HG03520 (cell line): ENCODE data around the gene PLEKHA6.

Experiments
- ATAC-seq: cut with Tn5 transposase; IDR thresholded peaks from one replicate; pipeline ENCODE4 v1.9.1; 2021; ENCODE audit warnings: mild to moderate bottlenecking, moderate library complexity; ENCODE audit not compliant: unreplicated experiment

PLEKHA6 gene

DNA sequence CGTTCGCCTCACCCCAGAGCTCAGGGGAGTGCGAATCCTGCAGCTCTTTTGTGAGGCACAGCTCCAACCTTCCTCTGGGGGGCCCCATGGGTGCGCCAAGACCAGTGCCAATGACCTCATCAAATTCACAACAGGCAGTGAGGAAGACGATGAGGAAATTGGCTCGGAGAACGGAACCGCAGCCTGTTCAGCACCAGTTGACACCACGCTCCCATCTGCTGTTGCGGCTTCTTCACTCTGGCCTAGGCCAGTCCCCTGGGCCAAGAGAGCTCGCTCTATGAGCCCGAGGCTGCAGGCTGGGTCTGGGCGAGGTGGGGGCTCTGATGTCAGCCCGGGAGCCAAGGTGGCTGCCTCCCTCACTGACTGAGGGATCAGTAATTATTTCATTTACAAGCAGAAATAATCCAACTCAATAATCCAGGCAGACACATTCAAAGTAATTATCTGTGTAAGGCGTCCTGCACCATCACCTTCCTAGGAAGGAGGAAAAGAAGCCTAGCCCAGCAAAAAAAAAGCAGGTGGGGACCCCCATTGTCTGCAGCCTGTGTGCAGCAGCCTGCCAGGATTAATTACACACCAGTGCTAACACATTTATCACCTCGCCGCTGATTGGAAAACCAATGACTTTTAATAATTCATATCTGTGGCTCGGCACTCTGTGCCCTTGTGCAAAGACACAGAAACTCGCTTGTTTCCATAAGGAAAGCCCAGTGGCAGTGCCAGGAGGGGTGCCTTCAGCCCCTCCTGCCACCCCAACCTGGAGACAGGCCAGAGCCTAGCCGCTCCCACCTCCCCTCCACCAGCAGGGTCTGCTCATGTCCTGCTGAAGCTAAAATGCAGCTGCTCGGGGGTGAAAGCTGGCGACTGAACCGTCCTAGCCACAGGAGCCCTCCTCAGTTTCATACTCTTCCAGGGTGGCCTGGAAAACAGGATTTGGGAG is 1.9 kb downstream of the PLEKHA6 start:
- ATAC-seq = no peak

DNA sequence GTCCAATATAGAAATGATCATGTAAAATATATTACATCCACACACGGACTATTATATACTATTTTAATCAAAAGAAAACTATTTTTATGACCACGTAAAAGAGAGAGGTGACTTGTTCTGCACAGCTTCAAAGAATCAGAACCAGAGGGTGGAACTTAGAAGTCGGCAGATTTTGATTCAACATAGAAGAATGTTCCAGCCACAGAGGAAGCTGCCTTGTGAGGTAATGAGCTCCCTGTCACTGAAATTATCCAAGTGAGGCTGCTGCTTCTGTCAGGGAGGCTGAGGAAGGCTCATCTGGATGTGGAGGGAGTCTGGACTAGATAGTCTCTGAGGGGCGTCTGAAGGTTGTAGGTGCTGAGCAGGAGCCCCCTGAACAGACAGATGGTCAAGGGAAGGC is 2.7 kb downstream of the PLEKHA6 start:
- ATAC-seq = no peak

DNA sequence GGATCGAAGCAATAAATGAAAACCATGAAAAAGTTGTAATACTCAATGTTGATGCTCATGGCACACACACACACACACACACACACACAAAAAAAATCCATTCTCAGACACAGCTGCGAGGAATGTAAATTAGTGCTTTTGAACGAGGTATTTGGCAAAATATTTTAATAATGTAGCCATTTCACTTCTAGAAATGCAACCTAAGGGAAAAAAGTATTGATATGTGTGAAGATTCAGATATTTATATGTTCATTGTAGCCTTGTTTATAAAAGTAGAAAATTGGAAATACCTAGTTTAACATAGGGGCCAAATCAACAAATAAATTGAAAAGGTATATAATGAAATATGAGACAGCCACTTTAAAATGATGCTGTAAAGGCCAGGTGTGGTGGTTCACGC is 3.8 kb downstream of the PLEKHA6 start:
- ATAC-seq = no peak

DNA sequence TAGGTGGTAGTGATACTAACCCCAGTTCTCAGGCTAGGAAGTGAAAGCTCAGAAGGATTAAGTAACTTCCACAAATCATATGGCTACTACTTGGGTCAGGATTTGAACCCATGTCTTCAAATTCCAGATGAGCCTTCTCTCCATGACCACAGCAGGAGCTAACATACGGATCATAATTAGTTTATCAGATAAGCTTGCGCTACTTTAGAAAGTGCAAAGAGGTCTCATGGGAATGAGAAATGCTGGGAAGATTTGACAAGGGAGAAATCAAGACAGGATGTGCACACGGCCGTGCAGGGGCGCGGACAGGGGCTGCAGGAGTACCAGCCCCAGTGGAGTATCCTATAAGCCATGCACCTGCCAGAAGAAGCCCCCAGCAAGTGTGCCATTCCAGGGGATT is 5.2 kb downstream of the PLEKHA6 start:
- ATAC-seq = no peak

DNA sequence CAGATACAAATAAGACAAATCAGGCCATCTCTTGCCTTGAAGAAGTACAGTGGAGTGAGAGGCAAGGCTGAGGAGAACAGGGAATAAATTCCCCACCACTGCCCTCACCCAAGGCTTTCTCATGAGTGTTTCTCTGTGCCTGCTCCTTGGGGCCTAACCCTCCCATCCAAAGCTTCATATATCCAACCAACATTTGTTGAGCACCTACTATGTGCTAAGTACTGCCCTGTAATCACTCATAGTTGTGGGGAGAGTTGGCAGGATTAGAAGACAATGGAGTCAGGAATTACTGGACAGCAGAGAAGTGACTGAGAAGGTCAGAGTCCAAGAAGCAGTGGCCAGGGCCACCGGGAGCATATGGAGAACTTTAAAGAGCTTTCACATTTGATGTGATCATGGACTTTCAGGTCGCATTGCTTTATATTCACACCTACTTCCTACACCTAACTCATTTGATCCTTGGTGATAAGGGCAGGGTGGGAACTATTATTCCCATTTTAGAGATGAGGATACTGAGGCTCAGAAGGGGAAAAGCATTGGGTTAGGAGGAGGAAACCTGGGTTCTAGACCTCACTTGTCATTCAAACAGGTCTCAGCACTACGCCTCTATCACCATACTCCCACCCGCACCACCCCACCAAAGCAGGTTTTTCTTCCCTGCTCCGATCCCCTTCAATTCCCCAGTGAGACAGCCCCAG is 6.4 kb downstream of the PLEKHA6 start:
- no peak for ATAC-seq

DNA sequence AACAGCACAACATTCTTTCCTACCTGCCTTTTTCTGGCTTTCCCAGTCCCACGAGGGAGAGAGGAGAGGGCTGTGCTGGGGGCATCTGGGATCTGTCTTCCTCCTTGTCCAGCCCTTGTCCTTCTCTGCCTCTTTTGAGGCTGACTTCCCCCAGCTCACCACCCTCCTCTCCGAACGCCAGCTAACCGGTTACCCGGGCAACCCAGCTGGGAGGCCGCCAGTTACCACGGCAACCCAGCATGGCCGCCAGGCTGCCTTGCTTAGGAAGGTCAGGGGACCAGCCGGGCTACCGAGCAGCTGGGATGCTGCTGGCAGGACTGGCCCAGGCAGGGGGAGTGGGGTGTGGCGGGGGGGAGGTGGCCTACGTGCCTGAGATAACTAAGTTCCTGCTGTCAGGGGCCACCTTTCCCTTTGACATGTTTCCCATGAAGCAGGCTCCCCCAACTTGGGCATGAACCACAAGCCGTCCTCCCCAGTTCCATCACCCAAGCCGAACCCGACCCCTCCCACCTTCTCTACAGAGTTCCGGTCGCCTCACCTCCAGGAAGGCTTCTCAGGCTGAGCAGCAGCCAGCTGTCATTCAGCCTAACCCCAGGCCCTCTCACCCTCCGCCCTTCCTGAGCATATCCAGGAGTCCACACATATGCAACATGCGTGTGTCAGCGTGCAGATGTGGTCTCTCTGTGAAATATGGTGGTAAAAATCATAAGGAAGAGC is 8.7 kb downstream of the PLEKHA6 start:
- no peak for ATAC-seq

DNA sequence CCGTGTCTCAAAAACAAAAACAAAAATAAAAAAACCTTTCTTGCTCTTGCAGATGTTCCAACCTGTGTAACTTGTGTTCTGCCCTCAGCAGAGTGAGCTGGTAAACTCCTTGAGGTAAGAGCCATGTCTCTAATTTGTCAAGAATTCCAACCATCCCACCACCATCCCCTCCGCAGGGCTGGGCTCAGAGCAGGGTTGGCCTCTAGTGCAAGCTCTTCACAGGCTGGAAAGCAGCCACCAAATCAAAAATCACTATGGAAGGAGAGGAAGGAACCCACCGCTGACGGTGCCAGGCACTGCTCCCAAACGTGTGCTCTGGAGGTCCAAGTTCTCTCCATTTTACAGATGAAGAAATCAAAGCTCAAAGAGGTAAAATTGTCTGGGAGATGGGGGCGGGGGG is 9.4 kb downstream of the PLEKHA6 start:
- no peak for ATAC-seq

DNA sequence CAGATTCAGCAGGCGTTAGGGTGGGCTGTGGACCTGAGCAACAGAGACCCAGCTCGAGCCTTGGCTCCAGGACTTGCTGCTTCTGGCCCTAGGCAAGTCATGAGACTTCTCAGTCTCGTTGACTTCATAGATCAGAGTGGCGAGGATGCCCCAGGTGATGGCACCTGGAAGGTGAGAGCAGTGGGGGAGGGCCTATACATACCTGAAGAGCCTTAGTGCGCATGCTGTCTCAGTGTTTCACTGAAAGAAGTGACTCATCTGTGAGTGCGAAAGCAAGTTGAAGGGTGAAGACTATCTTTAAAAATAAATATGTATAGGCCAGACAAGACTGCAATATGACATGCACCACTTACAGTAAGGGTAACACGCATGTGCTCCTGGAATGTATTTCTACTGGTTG is 10.1 kb downstream of the PLEKHA6 start:
- no peak for ATAC-seq

DNA sequence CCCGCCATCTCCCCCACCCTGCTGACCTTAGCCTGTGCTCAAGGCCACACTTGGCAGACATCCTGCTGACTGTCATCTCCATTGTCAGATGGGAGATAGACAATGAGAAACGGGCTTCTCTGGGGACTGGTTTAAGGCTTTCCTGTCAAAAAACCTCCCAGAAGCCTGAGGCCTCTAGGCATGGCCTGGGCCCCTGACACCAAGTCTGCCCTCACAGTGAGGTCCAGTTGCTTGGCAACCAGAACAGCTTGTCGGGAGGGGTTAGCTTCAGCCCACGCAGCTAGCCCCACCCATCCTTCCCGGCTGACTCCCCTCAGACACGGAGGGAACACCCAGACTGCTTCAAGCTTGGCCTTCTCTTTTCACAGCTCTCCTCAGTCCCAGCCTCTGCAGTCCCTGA is 11.0 kb downstream of the PLEKHA6 start:
- no peak for ATAC-seq

DNA sequence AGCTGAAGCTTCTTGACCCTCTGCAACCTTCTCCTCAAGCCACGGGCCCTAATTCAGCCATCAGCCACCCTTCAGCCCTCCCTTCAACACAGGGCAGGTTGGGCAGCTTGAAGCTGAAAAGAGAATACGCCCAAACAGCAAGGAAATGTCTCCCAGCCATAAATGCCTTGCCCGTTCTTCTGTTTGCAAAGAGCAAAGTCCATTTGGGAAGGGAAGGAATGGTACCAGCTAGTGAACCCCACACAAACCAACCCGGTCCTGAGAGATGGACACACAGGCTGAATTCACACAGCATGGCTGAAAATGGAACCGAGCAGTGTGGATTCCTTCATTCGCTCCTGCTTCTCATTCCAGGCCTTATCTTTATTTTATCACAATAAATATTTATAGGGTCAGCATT is 11.5 kb downstream of the PLEKHA6 start:
- no peak for ATAC-seq

DNA sequence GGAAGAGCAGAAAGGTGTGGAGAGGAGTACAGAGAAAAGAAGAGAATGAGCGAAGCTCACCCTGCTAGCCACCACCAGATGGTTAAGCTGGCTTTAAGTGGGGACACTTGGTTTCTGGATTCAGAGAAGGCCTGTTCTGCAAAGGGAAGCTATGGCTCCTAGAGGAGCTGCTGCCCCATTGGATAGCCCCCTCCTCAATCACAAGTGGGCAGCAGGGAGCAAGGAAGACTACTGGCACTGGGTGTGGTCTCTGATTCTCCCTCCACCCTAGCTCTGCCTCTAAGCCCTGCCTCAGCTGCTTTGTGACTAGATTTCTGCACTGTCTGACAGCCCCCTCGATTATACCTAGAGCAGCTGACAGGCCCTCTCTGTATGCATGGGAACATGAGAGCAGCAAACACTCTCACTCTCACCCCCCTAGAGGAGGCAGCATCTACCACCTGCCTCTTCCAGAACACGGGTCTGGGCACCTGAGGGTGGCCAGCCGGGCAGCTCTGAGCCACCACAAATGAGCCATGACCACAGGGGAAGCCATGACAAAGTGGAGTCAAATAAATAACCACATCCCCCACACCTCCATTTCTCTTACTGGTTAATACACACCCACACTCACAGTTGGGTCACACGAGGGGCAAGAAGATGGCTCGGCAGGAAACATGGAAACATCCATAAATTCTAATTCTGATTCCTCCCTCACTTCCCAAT is 13.6 kb downstream of the PLEKHA6 start:
- no peak for ATAC-seq

DNA sequence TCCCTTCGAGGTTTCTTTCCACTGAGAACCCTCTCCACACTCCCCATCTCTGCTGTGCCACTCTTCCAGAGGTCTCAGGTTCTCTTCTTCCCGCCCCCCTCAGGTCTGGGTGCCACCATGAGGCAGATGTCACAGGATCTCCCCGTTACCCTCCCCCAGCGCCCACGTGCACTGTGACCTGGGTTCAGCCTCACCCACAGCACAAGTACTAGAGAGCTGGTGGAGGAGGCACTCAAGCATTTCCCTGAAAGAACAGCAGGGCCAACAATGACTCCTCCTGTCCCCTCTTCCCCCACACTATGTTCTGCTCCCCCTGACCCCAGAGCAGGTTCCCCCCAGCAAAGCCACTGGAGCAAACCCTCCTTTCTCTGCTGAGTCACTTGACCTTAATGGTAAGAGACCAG is 14.3 kb downstream of the PLEKHA6 start:
- no peak for ATAC-seq

DNA sequence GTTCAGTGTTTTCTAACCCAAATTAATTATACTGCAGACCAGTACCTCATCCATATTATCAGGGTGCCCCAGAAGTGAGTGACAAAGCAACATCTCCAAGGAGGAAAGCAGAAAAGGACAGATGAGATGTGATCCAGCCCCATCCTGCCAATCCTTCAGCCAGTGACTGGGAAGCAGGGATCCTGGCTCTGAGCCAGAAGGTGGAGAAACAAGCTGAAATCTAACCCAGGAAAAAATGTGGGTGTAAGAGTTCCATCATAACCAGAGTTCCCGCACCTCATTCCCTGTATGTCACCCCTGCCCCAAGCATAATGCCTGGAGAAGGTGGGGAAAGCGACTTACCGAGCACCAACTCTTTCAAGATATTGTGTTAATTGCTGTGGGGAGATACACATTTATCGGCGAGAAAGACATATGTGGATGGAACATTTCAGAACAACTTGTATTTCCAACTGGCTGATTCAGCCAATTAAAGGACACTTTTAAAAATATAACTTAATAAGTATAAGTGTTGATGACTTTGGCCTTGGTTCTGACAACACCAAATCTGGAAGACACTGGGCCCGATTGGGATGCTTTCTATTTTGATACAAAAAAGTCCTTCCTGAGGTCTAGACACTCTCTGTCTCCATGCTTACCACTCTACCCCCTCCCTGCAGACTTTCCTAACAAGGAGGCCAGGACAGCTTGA is 14.9 kb downstream of the PLEKHA6 start:
- ATAC-seq = no peak

DNA sequence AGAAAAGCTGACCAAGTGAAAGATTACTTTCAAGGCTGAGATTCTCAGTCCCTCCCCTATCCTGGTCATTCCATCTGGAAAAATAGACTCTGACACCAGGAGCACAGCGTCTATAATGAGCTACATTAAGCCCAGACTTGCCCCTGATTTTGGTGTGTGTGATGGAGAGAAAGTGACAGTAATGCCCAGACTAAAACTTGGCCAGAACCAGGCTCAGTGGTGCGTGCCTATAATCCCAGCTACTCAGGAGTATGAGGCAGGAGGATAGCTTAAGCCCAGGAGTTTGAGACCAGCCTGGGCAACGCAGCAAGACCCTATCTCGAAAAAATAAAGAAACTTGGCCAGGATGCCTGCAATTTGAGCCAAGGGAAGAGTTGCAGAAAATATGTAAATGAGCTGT is 15.9 kb downstream of the PLEKHA6 start:
- no peak for ATAC-seq

DNA sequence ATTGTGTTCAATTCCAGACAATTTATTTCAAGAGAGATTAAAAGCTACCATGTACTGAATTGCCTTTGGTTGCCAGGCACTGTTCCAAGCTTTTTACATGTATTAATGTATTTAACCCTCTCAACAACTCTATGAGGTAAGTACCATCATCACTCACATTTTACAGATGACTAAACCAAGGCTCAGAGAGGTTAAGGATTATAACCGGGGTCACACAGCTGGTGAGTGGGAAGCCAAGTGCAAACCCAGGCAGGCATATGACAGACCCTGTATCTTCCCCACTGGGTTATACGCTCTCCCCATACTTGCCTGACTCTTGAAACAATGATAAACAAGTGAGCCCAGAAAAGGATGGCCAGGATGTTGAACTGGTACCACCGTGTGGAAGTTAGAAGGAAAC is 16.5 kb downstream of the PLEKHA6 start:
- ATAC-seq = no peak

DNA sequence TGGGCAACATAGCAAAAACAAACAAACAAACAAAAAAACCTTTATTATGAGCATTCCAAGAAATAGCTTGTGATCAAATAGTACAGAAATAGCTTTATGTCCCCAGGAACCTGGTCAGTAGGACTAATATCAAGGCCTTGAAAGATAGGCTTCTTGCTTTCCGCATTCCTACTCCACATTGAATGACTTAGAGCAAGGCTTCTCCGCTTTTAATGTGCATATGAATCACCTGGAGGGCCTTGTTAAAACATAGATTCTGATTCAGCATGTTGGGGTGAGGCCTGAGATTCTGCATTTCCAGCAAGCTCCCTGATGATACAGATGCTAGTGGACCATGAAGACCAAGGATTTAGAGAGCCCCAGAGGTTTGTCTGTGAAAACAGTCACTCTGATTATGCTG is 17.4 kb downstream of the PLEKHA6 start:
- no peak for ATAC-seq

DNA sequence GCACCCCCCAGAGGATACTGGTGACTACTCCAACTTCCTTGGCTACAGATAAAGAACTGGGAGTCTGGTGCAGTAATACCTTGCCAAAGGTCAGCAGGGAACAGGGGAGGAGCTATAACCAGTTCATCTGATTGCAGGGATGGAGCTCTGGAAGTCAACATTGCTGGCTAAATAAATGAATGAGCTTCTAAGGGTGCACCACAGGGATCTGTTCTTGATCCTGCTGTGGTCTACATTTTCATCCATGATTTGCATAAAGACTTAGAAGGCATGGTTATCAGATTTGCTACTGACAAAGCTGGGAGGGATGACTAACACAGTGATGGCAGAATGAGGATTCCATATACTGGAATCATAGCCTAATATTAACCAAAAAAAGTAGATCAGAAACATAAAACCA is 18.3 kb downstream of the PLEKHA6 start:
- ATAC-seq = no peak

DNA sequence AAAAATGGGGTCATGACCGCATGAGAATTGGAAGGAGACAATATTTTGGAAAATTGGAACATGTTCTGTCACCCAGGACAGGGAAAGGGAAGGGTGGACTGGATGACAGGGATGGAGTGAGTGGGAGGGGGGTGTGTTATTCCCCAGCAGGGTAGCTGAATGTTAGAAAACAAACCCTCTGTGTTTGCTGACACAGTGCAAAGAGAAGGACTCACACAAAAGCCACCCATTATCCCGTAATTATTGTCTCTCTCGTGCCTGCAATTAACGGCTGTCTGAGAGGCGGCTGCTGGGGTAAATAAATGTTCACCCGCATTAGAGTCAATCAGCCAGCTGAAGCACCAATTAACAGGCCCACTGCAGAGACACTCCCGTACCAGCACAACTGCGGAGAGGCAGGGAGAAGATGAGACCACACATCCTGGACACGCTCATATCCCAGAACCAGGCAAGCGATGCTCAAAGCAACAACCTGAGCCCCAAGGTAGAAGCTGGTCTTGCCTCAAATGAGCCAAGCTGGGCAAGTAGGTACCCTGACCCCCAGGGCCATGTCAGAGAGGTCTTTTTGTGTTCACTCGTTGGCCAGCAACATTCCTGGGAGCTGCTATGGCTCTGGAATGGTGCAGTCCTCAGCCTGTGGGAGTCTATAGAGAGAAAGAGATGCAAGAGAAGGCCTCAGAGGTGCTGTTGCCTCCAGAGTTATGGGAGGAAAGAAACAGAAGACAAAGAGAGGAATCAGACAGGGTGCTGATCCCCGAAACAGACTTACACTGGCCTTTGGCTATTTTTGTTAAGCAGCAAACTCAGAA is 19.4 kb downstream of the PLEKHA6 start:
- ATAC-seq = no peak

DNA sequence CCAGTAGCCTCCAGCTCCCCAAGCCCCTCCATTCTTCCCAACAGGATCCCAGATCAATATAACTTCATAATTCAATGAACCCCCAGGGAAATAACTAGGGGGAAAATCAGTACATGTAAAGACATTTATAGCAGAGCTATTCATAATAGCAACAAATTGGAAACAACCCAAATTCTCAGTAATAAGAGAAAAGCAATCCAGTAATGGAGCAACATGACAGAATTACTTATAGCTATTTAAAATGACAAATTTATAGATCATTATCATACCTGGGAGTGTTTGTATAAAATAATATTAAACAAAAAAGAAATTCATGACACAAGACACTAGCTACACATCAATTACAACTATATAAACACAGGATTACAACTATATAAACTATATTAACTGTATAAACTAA is 20.2 kb downstream of the PLEKHA6 start:
- no peak for ATAC-seq

DNA sequence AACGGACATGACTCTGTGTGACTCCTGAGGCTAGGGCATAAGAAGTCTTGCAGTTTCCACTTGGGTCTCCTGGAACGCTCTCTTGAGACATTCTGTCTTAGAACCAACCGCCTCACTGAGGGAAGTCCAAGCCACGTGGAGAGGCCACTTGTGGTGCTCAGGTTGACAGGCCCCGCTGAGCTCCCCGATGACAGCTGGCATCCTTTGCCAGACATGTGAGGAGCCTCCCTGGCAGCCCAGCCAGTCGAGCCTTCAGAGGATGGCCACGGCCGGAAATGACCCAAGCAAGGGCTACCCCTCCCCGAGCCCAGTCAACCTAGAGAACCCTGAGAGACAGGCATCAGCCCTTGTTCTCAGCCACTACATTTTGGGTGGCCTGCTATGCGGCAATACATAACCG is 20.7 kb downstream of the PLEKHA6 start:
- ATAC-seq = no peak
